Cardiac fibroblast (primary cell): ENCODE data around the gene LRP2BP.
A peak's percentile ranks its signal among the peaks of the same experiment; 100 is the strongest.
"Not testable (repeated sequence)": the region's sequence is repeated elsewhere in the genome, so short reads cannot be mapped to it uniquely, and the experiment has no call there.

Experiments
- DNase-seq, 2 donors: peaks; one replicate each; pipeline versions ENCODE4 v3.0.0 to v3.0.0-alpha.2; 2010; ENCODE audit warnings: low read depth in 2 of 2
- H3K4me3 ChIP-seq, 2 donors: replicated peaks in 1 of 2; 1 replicate in 1 of 2; 2 replicates in 1 of 2; pipeline ENCODE4 v1.5.1; 2011; ENCODE audit warnings: low read depth in 2 of 2, low read length in 2 of 2, mild to moderate bottlenecking in 2 of 2, moderate library complexity in 1 of 2
- CTCF ChIP-seq: IDR thresholded peaks from one replicate; pipeline ENCODE4 v1.5.1; 2011; ENCODE audit warnings: low read depth, mild to moderate bottlenecking, low read length, inconsistent platforms

Gene LRP2BP

GRCh38 chr4:185335579-185335978 is 60.1 kb downstream of the LRP2BP start:
- no peak for TF ChIP-seq CTCF
- no peak for DNase-seq
- H3K4me3 ChIP-seq: no peak overlapping the region

GRCh38 chr4:185334326-185334725 is 61.4 kb downstream of the LRP2BP start:
- DNase-seq: no peak
- no peak for TF ChIP-seq CTCF
- no peak overlapping the region for H3K4me3 ChIP-seq

DNA sequence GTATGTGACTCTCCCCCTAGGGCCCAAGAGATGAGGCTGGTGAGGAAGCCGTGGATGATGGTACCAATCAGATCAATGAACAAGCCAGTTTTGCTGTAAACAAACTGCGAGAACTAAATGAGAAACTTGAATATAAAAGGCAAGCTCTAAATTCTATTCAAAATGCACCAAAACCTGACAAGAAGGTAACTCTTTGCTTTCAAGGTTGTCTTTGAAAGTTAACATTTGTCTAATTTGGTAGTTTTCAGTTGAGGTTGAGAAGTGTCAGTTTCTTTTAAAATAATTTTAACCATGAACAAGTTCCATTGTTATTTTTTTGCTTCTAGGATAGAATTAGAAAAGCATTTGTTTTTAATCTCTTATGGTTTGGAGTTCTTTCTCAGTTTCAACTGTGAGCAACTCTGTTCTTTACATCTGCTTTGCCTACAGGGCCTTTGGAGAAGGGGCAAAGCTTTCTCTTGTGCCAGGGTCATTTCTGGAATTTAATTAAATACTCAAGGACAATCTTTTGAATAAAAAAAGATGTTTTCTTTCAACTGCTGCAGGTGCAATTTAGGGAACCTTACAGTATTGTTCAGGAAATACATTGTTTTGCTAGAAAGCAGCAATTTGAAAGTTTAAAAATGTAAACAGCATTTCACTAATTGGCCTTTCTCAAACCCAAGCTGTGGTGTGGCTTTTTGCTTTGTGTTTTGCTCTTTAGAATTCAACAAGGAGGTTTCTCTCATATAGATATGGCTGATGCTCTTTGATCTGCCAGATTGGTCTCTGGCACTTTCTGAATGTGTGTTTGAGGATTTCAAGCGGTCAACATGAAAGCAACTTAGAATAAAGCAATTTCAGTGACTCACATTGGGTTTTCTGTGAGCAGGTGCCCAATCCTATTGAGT is 62.9 kb downstream of the LRP2BP start:
- no peak for DNase-seq
- H3K4me3 ChIP-seq: no peak overlapping the region
- no peak for TF ChIP-seq CTCF

DNA sequence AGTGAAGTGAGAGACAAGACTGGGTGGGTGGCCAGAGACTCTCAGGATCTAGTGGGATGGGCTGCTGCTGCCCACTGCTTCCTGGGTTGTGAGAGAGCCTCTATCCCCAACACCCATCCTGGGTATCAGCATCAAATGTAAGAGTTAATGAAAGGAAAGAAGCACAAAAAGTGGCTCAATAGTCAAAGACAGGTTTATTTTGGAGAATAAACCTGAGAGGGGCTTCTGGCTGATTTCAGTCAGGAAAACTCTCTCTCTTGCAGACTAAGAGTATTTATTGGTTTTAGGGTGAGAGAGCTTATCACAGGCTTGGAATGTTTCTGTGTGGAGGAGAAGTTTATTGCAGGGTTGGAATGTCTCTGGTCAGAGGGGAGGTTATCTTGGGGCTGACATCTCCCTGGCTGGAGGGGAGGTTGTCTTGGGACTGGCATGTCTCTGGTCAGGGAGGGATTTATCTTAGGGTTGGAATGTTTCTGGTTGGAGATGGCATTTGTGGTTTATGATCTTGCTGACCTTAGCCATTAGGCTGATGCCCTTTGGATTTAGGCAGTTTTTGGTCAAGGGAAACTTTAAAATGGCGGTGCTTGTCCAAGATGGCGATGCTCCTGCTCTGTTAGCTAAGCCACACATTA is 65.7 kb downstream of the LRP2BP start:
- H3K4me3 ChIP-seq, DNase-seq: not testable (repeated sequence)

- no peak overlapping the region for H3K4me3 ChIP-seq
- DNase-seq: no peak
- no peak for TF ChIP-seq CTCF
These were observed 67.1 kb downstream of the LRP2BP start for GRCh38 chr4:185328586-185328985.

DNA sequence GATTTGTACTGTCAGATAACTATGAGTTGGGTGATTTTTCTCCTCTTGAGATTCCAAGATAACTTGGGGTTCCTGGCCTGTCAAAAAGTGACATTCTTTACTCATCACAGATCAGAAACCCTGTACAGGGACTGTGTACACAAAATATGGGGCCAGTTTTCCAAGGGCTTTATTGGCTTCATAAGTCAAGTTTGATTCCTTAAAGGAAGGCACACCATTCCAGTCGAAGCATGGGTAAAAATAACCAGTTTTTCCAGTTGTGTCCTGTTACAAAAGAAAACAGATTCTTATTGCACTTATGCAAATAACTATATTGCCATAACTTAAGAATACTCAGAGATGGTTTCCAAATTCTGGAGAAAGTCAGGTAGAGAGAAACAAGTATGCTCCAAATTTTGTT is 70.0 kb downstream of the LRP2BP start:
- not testable (repeated sequence) for H3K4me3 ChIP-seq, DNase-seq

GRCh38 chr4:185324361-185324760 is 71.4 kb downstream of the LRP2BP start:
- H3K4me3 ChIP-seq, DNase-seq: not testable (repeated sequence)

GRCh38 chr4:185323606-185324005 is 72.1 kb downstream of the LRP2BP start:
- peak in 1 of 2 donors; percentile 36 for DNase-seq
- no peak for TF ChIP-seq CTCF

More at GRCh38 chr4:185323606-185324005, 72.1 kb downstream of the LRP2BP start:
- H3K4me3 ChIP-seq: no peak overlapping the region
